Gastrocnemius medialis (tissue), 4 donors: ENCODE results near the gene NEXN. TPM values are rescaled to one million over a fixed set of nuclear protein-coding genes. Genes with fewer than 3 reads are reported as not detected.

ENCODE experiments used
- ATAC-seq, 2 donors: fragments of 150-250 bp; one replicate each; pipeline ENCODE4 v1.9.1; 2016
- DNase-seq, 2 donors: peaks; one replicate each; pipeline ENCODE4 v3.0.0-alpha.2; 2019
- H3K27ac ChIP-seq, 4 donors: fragments of 200-600 bp; sonication (generic); 1 replicate in 1 of 4; 2 replicates in 3 of 4; pipeline ENCODE4 v1.5.1; 2016 to 2018; ENCODE audit warnings: mild to moderate bottlenecking in 2 of 4, moderate library complexity in 1 of 4
- H3K27me3 ChIP-seq, 3 donors: fragments of 200-600 bp; sonication (generic) in 2 of 3; 1 replicate in 1 of 3; 2 replicates in 2 of 3; pipeline versions ENCODE4 v1.5.1 to v1.6.0; 2016 to 2019; ENCODE audit warnings: mild to moderate bottlenecking in 1 of 3, moderate library complexity in 1 of 3
- H3K36me3 ChIP-seq, 2 donors: fragments of 200-600 bp; sonication (generic) in 1 of 2; one replicate each; pipeline ENCODE4 v1.5.1; 2017 to 2018
- H3K4me1 ChIP-seq, 2 donors: fragments of 200-600 bp; sonication (generic) in 1 of 2; one replicate each; pipeline ENCODE4 v1.5.1; 2016 to 2017; ENCODE audit warnings: mild to moderate bottlenecking in 2 of 2
- H3K4me3 ChIP-seq, 4 donors: fragments of 200-600 bp; sonication (generic) in 3 of 4; 1 replicate in 1 of 4; 2 replicates in 3 of 4; pipeline ENCODE4 v1.5.1; 2016 to 2019; ENCODE audit warnings: mild to moderate bottlenecking in 2 of 4
- H3K9me3 ChIP-seq, 3 donors: fragments of 200-600 bp; sonication (generic) in 2 of 3; 1 replicate in 1 of 3; 2 replicates in 2 of 3; pipeline ENCODE4 v1.5.1; 2016 to 2019
- POLR2A ChIP-seq, 2 donors: fragments of 450-650 bp; IDR thresholded peaks; one replicate each; pipeline ENCODE4 v1.6.1; 2017; ENCODE audit warnings: antibody characterized with exemption in 2 of 2, mild to moderate bottlenecking in 2 of 2, moderate library complexity in 2 of 2
- in situ Hi-C, 4 donors: fragments of 200-750 bp; cut with MboI; loops; one replicate each; pipeline versions ENCODE4 v1.15.0 to v1.8.0; 2017; ENCODE audit warnings: low sequenced_read_pairs in 4 of 4
- intact Hi-C: fragments of 100-400 bp; cut with DNase I; formaldehyde crosslinking; loops from one replicate; pipeline ENCODE4 v1.15.1; 2023; ENCODE audit warnings: low total_unique reads
- total RNA-seq, 4 donors: library from RNA; depleted of rRNA; stranded (reverse); fragments of >200 nt; gene quantifications; one replicate each; pipeline versions ENCODE4 v1.1.0 to v1.2.3, GENCODE V29; 2016
- TF ChIP-seq, protein P1 (sequence below), 5 experiments: fragments of 450-650 bp in 3 of 5; fragments of 200-600 bp in 2 of 5; sonication (generic) in 2 of 5; IDR thresholded peaks in 4 of 5; conservative IDR thresholded peaks in 1 of 5; 1 replicate in 4 of 5; 2 replicates in 1 of 5; pipeline ENCODE4 v1.5.1; 2016 to 2019; ENCODE audit warnings: antibody characterized with exemption in 5 of 5, mild to moderate bottlenecking in 3 of 5, moderate library complexity in 3 of 5

NEXN gene
- total RNA-seq = 100 to 1,000 TPM; 105 to 297 (median 200) TPM

DNA sequence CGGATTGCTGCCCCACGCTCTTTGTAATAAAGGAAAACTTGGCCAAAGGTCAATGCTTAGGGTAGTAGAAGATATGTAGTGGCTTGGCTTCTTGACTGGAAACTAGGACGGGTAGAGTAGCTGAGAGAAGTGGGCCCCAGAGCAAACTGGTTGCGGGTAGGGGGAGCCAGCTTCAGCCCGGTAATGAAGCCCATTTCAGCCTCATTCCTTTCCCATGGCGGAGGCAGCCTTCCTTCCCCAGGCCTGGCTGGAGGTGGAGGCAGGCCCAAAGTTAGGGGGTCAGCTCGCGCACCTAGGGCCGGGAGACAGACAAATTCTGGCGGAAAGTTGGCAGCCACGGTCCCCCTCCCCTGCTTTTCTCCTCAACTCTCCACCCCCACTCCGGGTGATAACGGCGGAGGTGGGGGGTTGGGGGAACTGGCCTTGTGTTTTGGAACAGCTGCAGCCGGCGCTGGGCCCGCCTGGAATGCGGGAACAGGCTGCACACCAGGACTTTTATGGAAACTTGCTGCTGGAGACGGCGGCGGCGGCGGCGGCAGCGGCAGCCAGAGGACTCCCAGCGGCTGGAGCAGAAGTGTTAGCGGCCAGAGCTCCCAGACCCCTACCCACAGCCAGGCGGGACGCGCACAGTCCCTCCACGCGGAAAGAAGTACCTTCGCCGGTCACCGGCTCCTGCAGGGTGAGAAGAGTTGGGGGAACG, at the start of gene NEXN:
TSS of gene NEXN (plus strand) at position 544 of the 700 bp plus-strand sequence. CDS start 27,483 bp downstream, outside the sequence.
- intact Hi-C loops (no loop called here), in situ Hi-C loops (loop anchor here in 2 of 4 donors (10.0 kb wide), 1 partner anchor 53 kb away; no protein-coding TSS in a partner anchor)
- ATAC-seq = peak; percentile 74 to 79
- TF ChIP-seq POLR2A (IDR thresholded peaks at IDR 0.05) = peak; percentile 77 to 92
- TF ChIP-seq, protein P1, sequence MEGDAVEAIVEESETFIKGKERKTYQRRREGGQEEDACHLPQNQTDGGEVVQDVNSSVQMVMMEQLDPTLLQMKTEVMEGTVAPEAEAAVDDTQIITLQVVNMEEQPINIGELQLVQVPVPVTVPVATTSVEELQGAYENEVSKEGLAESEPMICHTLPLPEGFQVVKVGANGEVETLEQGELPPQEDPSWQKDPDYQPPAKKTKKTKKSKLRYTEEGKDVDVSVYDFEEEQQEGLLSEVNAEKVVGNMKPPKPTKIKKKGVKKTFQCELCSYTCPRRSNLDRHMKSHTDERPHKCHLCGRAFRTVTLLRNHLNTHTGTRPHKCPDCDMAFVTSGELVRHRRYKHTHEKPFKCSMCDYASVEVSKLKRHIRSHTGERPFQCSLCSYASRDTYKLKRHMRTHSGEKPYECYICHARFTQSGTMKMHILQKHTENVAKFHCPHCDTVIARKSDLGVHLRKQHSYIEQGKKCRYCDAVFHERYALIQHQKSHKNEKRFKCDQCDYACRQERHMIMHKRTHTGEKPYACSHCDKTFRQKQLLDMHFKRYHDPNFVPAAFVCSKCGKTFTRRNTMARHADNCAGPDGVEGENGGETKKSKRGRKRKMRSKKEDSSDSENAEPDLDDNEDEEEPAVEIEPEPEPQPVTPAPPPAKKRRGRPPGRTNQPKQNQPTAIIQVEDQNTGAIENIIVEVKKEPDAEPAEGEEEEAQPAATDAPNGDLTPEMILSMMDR (IDR thresholded peaks at IDR 0.05 in 4 of 5, conservative IDR thresholded peaks at IDR 0.05 in 1 of 5) = no peak
- H3K4me1 ChIP-seq = peaks cover 10 to 40% of the 10 kb centered on the region in 2 donors
- DNase-seq = peak; percentile 88 to 95
- no peaks in the 10 kb centered on the region for H3K27me3 ChIP-seq
- peak within 1 kb of the TSS; percentile 97 to 99 (median 99) for H3K27ac ChIP-seq
- no peaks in the 10 kb centered on the region for H3K9me3 ChIP-seq
- H3K36me3 ChIP-seq = peaks cover 0 to 19% of the 10 kb centered on the region in 2 donors
- peak within 1 kb of the TSS; percentile 89 to 94 (median 93) for H3K4me3 ChIP-seq

DNA sequence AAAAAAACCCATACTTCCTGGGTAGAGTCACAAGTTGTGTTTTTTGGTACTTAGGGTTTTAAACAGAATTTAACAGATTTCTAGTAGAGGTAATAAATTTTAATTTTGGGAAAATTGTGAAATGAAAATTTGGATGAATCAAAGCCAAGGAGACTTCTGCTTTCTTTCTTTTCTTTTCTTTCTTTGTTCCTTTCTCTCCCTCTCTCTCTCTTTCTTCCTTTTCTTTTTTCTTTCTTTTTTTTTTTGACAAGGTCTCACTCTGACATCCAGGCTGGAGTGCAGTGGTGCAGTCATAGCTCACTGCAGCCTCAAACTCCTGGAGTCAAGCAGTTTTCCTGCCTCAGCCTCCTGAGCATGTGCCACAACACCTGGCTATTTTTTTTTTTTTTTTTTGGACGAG, 46.9 kb upstream of the NEXN start:
- no peaks in the 10 kb centered on the region for H3K27me3 ChIP-seq
- TF ChIP-seq POLR2A (IDR thresholded peaks at IDR 0.05) = no peak
- TF ChIP-seq, protein P1 (IDR thresholded peaks at IDR 0.05 in 4 of 5, conservative IDR thresholded peaks at IDR 0.05 in 1 of 5) = no peak
- DNase-seq (no peak), ATAC-seq (no peak)
- H3K36me3 ChIP-seq = peaks cover 0 to 7% of the 10 kb centered on the region in 2 donors
- no peak overlapping the region for H3K27ac ChIP-seq
- H3K4me3 ChIP-seq = no peak overlapping the region
- intact Hi-C loops = no loop called here
- in situ Hi-C loops = no loop called here
- H3K4me1 ChIP-seq = peaks cover 12 to 15% of the 10 kb centered on the region in 2 donors
- H3K9me3 ChIP-seq = no peaks in the 10 kb centered on the region

DNA sequence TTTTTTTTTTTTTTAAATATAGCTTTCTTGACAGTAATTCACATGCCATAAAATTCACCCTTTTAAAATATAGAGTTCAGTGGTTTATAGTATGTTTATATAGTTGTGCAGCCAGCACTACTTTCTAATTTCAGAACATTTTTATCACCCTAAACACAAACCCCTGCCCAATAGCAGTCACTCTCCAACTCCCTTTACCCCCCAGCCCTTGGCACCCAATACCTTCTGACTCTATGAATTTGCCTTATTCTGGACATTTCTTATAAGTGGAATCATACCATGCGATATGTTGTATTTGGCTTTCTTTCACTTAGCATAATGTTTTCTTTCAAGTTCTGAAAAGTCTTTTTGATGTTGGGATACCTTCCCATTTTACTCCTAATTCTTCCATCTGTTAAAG, 42.5 kb upstream of the NEXN start:
- DNase-seq (no peak), ATAC-seq (no peak)
- Histone ChIP-seq H3K4me1 (no peaks in the 10 kb centered on the region), H3K9me3 (no peaks in the 10 kb centered on the region), H3K4me3 (no peak overlapping the region), H3K27me3 (no peaks in the 10 kb centered on the region), H3K27ac (no peak overlapping the region), H3K36me3 (peaks cover 0 to 7% of the 10 kb centered on the region in 2 donors)
- TF ChIP-seq, protein P1 (IDR thresholded peaks at IDR 0.05 in 4 of 5, conservative IDR thresholded peaks at IDR 0.05 in 1 of 5) = no peak
- TF ChIP-seq POLR2A (IDR thresholded peaks at IDR 0.05) = no peak
- intact Hi-C loops = no loop called here
- in situ Hi-C loops = no loop called here

DNA sequence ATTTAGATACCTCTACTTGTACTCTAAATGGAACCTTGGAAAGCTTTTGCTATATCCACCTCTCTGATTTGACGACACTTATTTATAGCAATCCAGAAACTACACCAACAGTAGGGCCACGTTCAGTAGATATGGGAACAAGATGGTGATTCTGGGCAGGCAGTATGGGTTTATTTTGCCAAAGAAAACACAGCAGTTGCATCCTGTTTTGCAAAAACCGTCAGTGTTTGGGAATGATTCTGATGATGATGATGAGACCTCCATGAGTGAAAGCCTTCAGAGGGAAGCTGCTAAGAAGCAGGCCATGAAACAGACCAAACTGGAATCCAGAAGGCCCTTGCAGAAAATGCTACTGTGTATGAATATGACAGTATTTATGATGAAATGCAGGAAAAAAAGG, 41.5 kb upstream of the NEXN start:
- no peak overlapping the region for H3K27ac ChIP-seq
- peaks cover 0 to 7% of the 10 kb centered on the region in 2 donors for H3K36me3 ChIP-seq
- H3K4me1 ChIP-seq = peaks cover 0 to 3% of the 10 kb centered on the region in 2 donors
- no peaks in the 10 kb centered on the region for H3K9me3 ChIP-seq
- ATAC-seq (no peak), DNase-seq (no peak)
- no peaks in the 10 kb centered on the region for H3K27me3 ChIP-seq
- intact Hi-C loops = no loop called here
- TF ChIP-seq, protein P1 (IDR thresholded peaks at IDR 0.05 in 4 of 5, conservative IDR thresholded peaks at IDR 0.05 in 1 of 5) = no peak
- no peak for TF ChIP-seq POLR2A (IDR thresholded peaks at IDR 0.05)
- H3K4me3 ChIP-seq = no peak overlapping the region
- in situ Hi-C loops = no loop called here
